ENCODE results near the gene CRACDL. TPM values are rescaled to one million over a fixed set of nuclear protein-coding genes. Genes with fewer than 3 reads are reported as not detected.

The CRACDL gene
- total RNA-seq, 1 experiment from 2014 or later = 2.4 TPM

GRCh38 chr2:98825404-98825803, 110.6 kb downstream of the CRACDL start:
- in situ Hi-C loops (cut with HindIII; ENCODE audit: low pct_unique_long_range_greater_than_20kb, low sequenced_read_pairs) = no loop called here

GRCh38 chr2:98825020-98825350, 111.0 kb downstream of the CRACDL start:
- H3K4me3 ChIP-seq (ENCODE audit: low read depth in 2 of 2, low read length in 2 of 2) = no peak overlapping the region
- ChIA-PET CTCF (no interaction called here), POLR2A (no interaction called here)
- no peak overlapping the region for H3K27ac ChIP-seq (ENCODE audit: low read length)
- TF ChIP-seq REST (IDR thresholded peaks at IDR 0.05; ENCODE audit: insufficient read depth in 1 of 2, low read depth in 2 of 2, low read length in 1 of 2) (no peak), POLR2AphosphoS5 (IDR thresholded peaks at IDR 0.05; ENCODE audit: low read depth, low read length) (no peak), SIN3A (IDR thresholded peaks at IDR 0.05; ENCODE audit: borderline replicate concordance, insufficient read depth, low read depth, low read length) (no peak), CTCF (IDR thresholded peaks at IDR 0.05) (no peak), TCF7L2 (IDR thresholded peaks at IDR 0.05; ENCODE audit: low read depth, low read length) (no peak)
- H3K36me3 ChIP-seq (ENCODE audit: control insufficient read depth, insufficient read depth, low read length) = no peaks in the 10 kb centered on the region
- in situ Hi-C loops (cut with HindIII; ENCODE audit: low pct_unique_long_range_greater_than_20kb, low sequenced_read_pairs) = no loop called here
- H3K27me3 ChIP-seq (ENCODE audit: control insufficient read depth, insufficient read depth, low read length) = peaks cover 2% of the 10 kb centered on the region; the same call in 1 of the 2 replicates
- ATAC-seq (no peak), DNase-seq (ENCODE audit: low read depth, low spot score) (no peak)
- BruUV-seq (replicated peaks) = no TSS peak
- intact Hi-C loops (cut with micrococcal nuclease; ENCODE audit: unreplicated experiment) = no loop called here
- no peaks in the 10 kb centered on the region for H3K9me3 ChIP-seq (ENCODE audit: control insufficient read depth, insufficient read depth, low read depth, low read length)
- H3K4me1 ChIP-seq (ENCODE audit: control insufficient read depth, insufficient read depth, low read length) = no peaks in the 10 kb centered on the region

More at GRCh38 chr2:98825404-98825803, 110.6 kb downstream of the CRACDL start:
- ATAC-seq = no peak
- no peak for DNase-seq (ENCODE audit: low read depth, low spot score)
- Histone ChIP-seq H3K9me3 (ENCODE audit: control insufficient read depth, insufficient read depth, low read depth, low read length) (no peaks in the 10 kb centered on the region), H3K27me3 (ENCODE audit: control insufficient read depth, insufficient read depth, low read length) (peaks cover 2% of the 10 kb centered on the region; the same call in 1 of the 2 replicates), H3K4me3 (ENCODE audit: low read depth in 2 of 2, low read length in 2 of 2) (no peak overlapping the region), H3K36me3 (ENCODE audit: control insufficient read depth, insufficient read depth, low read length) (no peaks in the 10 kb centered on the region), H3K27ac (ENCODE audit: low read length) (no peak overlapping the region), H3K4me1 (ENCODE audit: control insufficient read depth, insufficient read depth, low read length) (no peaks in the 10 kb centered on the region)
- POLR2A ChIA-PET = no interaction called here
- intact Hi-C loops (cut with micrococcal nuclease; ENCODE audit: unreplicated experiment) = no loop called here
- CTCF ChIA-PET = no interaction called here
- BruUV-seq (replicated peaks) = no TSS peak
- TF ChIP-seq CTCF (IDR thresholded peaks at IDR 0.05) (no peak), TCF7L2 (IDR thresholded peaks at IDR 0.05; ENCODE audit: low read depth, low read length) (no peak), REST (IDR thresholded peaks at IDR 0.05; ENCODE audit: insufficient read depth in 1 of 2, low read depth in 2 of 2, low read length in 1 of 2) (no peak), SIN3A (IDR thresholded peaks at IDR 0.05; ENCODE audit: borderline replicate concordance, insufficient read depth, low read depth, low read length) (no peak), POLR2AphosphoS5 (IDR thresholded peaks at IDR 0.05; ENCODE audit: low read depth, low read length) (no peak)

Data from Panc1 (cell line).